HG03135 (cell line): Measurements from ENCODE around the gene ARHGAP8.

Experiments used
- ATAC-seq: cut with Tn5 transposase; IDR thresholded peaks from one replicate; pipeline ENCODE4 v1.9.1; 2021; ENCODE audit warnings: mild to moderate bottlenecking, moderate library complexity; ENCODE audit not compliant: unreplicated experiment

Gene ARHGAP8

DNA sequence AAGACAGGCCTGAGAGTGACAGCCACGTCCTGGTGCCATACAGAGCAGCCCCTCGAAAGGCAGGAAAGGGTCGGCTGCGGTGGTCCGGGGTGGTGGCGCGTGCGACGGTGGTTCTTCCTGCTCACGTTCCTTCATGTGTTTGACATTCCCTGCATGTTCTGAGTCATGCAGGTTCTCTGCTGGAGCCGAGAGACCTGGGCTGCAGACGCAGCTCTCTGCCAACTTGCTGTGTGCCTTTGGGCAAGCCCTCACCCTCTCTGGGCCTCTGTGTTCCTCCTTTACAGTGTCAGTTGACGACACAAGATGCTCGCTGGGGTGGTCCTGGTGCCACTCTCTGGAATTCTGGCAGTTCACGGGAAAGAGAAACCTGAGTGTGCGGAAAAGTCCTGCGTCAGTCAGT, 12.0 kb downstream of the ARHGAP8 start:
- no peak for ATAC-seq

DNA sequence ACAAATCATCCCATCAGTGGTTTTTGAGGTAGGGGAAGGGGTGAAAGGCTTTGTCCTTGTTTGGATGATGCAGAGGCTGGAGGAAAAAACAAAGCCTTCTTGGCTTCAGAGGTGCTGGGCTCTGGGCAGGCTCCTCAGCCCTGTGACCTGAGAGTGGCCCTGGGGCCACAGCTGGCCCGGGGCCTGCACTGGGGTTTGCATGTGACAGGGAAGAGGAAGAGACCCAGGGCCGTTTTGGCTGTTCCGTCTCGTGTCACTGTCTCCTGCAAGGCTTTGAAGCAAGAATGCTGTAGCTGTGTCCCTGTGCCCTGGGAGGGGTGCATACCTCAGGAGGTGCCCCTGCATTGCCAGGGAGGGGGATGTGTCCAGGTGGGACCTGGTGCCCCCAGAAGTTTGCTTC, 12.6 kb downstream of the ARHGAP8 start:
- ATAC-seq = no peak

DNA sequence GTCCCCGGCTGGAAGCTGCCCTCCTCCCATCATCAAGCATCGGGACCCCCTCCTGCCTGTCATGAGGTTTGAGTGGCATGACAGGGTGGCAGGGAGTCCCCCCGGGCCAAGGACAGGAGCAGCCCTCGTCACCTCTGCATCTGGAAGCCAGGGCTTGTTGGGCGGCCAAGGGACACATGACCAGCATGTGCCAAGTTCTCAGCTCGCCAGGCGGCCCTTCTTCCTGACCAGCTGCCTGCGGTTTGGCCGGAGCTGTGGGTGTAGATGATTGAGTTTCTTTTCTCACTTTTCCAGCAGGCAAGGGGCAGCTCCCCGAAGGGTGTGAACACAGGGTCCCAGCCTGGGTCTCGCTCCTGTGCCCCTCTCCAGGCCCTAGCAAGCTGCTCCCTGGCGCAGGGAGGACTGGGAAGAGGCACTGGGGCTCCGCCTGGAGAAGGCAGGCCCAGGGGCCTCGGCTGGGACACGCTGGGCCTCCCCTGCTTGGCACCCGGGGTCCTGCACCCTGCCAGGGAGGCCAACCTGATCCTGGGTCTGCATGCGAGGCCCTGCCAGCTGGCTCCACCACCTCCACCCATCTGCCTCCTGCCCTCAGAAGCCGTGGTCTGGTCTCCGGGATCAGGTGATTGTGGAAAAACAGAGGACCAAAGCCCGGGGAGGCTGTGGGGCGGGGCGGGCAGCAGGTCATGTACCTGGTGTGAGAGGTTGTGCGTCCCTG, 13.4 kb downstream of the ARHGAP8 start:
- no peak for ATAC-seq

- ATAC-seq = no peak
Observed at GRCh38 chr22:44773082-44773481, 20.7 kb downstream of the ARHGAP8 start.

DNA sequence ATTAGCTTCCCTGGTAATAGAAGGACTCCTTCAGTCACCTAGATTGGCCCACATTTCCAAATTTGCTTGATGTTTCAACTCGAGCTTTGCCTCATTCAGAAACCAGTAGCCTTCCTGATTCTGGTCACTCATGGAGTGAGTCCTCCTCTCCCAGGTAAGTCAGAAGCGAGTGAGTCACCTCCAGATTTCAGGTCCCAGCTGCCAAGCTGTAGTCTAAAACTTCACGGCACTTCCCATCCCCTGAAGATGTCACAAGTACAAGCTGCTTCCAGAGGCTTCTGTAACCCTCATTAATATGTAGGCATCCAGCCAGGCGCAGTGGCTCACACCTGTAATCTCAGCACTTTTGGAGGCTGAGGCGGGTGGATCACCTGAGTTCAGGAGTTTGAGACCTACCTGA, 23.5 kb downstream of the ARHGAP8 start:
- ATAC-seq = no peak

- no peak for ATAC-seq
Observed at GRCh38 chr22:44776605-44777363, 24.4 kb downstream of the ARHGAP8 start.

GRCh38 chr22:44777364-44777755, 25.0 kb downstream of the ARHGAP8 start:
- ATAC-seq = no peak

GRCh38 chr22:44780876-44781449, 28.6 kb downstream of the ARHGAP8 start:
- ATAC-seq = no peak

DNA sequence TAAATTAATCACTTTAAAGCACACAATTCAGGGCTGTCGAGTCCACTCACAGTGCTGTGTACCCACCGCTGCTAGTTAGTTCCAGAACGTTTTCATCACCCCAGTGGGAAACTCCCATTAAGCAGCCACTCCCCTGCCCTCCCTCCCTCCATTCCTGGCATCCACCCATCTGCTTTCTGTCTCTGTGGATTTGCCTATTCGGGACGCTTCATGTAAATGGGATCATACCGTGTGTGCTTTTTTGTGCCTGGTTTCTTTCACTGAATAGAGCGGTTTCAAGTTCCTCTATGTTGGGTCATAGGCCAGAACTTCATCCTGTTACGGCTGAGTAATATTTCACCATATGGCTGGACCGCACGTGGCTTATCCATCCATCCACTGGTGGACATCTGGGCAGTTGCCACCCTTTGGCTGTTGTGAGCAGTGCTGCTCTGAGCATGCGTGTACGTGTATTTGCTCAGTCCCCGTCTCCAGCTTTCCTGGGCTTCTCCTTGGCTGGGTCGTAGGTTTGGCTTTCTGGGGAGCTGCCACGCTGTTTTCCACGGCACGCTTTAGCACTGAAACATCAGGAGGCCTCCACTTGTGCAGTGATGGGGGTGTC, 30.1 kb downstream of the ARHGAP8 start:
- no peak for ATAC-seq

DNA sequence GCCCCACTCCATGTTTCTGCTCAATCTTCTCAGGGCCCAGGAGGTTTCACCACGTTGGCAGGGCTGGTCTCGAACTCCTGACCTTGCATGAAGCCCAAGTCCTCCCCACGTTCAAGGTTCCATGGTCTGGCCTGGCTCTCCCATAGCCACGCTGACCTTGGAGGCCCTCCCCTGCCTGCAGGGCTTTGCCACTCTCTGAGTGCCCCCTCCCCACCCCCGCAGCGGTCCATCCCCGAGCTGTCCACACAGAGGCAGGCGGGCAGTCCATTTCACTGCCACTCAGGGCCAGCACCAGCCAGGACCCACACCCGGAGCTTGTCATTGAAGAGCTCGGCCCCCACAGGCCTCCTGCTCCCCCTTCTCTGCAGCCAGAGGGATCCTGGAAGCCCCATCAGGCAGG, 30.7 kb downstream of the ARHGAP8 start:
- ATAC-seq = no peak

DNA sequence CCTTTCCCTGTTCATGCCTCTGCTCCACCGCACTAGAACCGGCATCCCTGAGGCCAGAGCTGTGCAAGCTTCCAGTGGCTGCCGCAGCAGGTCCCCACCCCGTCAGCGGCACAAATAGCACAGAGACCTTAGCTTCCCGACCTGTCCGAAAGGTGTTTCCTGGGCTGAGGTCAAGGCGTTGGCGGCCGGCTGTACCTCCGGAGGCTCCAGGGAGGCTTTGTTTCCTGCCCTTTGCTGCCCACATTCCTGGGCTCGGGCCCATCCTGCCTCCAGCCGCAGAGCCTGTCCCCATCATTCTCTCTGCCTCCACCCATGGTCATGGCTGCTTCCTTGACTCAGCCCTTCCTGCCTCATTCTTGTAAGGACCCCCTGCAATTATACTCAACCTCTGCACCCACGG, 31.2 kb downstream of the ARHGAP8 start:
- no peak for ATAC-seq

- no peak for ATAC-seq
Observed at GRCh38 chr22:44786136-44786535, 33.8 kb downstream of the ARHGAP8 start.

DNA sequence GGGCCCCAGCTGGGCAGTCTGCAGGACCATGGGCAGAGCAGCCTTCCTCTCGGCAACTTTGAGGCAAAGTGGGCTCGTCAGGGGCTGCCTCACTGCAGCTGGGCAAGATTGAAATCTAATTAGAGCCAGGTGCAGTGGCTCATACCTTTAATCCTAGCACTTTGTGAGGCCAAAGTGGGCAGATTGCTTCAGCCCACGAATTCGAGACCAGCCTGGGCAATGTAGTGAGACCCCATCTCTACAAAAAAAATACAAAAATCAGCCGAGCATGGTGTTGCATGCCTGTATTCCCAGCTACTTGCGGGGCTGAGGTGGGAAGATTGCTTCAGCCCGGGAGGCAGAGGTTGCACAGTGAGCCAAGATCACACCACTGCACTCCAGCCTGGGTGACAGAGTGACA, 34.2 kb downstream of the ARHGAP8 start:
- ATAC-seq = no peak

GRCh38 chr22:44787832-44788231, 35.5 kb downstream of the ARHGAP8 start:
- no peak for ATAC-seq

DNA sequence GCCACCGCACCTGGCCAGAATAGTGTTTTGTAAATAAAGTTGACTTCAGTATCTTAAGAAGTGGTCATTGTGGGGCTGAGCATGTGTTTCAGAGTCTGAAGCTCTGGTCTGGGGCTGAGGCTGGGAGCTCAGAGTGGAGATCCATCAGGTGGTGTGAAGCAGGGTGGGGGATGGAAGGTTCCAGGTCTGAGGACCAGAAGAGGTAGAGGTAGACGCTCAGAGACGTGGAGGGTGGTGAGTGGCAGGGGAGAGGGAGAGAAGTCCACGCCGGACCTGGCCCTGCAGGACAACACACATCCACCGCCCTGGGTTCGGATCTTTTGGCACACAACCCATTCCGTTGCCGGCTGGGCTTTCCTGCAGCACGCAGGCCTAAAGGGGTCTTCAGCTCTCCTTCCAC, 40.7 kb downstream of the ARHGAP8 start:
- ATAC-seq = no peak

DNA sequence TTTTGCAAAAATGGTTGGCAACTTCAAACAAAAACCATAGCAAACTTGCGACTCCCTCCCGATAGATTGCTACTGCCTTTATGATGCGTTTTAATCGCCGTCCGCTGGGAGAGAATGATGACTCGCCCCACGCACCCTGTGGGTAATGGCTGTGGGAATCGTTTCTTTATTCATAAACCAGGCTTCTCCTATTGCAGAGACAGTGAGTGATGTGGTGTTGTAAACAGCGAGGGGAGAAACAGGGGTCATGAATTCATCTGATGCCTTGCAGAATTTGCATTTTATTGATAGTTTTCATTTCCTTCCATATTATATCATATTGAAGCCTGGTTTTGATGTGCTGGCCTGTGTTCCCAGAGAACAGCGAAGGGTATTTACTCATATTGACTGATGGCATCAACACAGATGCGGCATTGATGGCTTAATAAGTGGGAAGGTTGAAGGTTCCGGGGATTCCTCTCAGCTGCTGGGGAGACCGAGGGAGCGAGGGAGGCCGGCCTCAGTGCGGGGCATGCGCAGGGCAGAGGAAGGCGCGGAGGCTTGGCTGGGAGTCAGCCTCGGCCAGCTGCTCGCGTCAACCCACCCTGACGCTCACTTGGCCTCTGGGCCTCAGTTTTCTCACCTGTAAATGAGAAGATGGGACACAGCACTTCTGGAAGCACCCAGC, 41.3 kb downstream of the ARHGAP8 start:
- no peak for ATAC-seq

DNA sequence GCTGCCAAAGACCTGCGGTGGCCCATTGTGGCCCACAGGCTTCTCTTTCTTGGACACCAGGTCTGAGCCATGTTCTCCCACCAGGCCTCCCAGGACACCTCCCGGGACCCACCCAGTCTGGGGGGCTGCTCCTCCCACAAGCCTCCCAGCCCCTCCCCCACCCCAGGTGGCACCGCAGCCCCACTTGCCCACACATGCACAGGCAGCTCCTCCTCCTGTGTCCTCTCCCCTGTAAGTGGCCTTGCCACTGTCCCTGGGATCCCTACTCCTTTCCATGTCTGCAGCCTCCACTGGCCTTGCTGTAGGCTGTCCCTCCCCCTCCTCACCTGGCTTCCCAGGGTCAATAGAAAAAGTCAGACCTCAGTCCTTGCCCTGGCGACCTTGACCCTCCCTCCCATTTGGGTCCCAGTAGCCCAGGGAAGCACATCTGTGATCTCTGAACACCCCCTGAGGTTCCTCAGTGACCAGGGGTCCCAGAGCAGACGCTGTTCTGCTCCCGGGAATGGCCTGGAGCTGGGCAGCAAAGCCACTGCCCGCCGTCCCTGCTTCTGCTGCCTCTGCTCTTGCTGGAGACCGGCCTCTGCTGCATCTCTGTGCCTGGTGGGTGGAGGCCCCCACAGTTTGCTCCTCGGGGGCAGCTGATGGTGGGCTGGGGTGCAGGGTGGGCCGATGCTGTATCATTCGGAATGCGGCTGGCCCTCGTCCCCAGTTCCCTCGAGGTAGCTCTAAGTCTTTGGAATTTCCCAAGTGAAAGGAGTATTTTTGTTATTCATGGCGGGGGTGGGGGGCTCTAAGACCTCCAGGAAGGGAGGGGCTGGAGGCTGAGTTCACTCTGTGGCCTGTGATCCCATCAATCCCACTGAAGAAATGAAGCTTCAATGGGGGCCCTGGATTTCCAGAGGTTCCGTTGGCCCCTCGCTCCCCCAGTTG, 43.6 kb downstream of the ARHGAP8 start:
- ATAC-seq = no peak

GRCh38 chr22:44797181-44797725, 44.9 kb downstream of the ARHGAP8 start:
- no peak for ATAC-seq

DNA sequence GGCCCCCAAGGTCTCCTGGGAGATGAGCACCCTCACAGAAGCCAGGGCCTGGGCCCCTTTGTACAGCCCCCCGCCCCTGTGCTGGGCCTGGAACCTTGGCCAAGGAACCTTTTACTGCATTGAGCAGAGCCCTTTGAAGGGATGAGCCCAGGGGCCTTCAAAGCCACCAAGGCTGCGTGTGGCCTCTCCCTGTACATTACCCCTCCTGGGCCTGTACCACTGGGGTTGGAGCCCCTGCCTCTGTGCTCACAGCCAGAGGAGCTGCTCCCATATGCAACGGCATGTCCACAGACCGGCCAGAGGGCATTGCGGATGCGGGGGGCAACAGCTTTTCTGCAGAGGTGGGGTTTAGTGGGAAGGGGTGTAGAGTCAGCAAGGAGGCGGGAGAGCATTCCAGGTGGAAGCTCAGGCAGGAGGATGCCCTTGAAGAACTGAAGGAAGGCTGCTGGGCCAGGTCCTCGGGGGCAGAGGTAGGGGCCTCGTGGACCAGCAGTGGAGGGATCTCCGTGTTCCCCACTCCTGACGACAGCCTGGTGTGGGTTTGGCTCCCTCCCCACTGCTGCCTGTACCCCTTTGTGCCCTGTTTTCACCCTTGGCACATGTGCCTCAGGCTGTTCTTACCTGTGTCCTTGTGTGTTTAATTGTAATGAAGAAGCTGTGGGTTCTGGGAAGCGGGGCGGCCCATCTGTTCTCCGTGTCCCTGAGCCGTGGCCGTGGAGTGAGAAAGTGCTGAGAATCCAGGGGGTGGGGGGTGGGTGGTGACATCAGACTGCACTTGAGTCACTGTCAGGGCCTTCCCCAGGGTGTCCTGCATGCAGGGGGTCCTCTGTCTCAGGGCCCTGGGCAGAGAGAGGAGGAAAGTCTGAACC, 46.9 kb downstream of the ARHGAP8 start:
- ATAC-seq = no peak
